Measurements from ENCODE around the gene BRMS1.

DNA sequence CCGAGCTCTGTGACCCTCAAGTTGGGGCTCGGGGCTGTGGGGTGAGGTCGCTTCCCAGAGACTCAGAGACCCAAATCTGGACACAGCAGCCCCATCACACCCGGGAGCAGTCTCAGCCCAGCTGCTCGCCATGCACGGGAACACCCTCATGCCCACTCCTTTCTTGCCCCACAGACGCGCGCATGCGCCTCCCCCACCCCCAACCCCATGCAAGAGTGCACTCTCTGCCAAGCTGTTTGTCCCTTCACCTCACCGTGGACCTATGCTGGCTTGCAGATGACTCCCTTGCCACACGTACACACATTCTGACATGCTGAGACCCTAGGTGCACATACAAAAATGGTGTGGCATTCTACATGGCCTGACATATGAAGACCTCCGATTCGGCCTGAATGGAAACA lies 27.6 kb downstream of the BRMS1 start:
- TF ChIP-seq, protein P1, sequence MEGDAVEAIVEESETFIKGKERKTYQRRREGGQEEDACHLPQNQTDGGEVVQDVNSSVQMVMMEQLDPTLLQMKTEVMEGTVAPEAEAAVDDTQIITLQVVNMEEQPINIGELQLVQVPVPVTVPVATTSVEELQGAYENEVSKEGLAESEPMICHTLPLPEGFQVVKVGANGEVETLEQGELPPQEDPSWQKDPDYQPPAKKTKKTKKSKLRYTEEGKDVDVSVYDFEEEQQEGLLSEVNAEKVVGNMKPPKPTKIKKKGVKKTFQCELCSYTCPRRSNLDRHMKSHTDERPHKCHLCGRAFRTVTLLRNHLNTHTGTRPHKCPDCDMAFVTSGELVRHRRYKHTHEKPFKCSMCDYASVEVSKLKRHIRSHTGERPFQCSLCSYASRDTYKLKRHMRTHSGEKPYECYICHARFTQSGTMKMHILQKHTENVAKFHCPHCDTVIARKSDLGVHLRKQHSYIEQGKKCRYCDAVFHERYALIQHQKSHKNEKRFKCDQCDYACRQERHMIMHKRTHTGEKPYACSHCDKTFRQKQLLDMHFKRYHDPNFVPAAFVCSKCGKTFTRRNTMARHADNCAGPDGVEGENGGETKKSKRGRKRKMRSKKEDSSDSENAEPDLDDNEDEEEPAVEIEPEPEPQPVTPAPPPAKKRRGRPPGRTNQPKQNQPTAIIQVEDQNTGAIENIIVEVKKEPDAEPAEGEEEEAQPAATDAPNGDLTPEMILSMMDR (conservative IDR thresholded peaks at IDR 0.05; ENCODE audit: low read depth, low read length), result no peak
- TF ChIP-seq EZH2 (IDR thresholded peaks at IDR 0.05; ENCODE audit: low read length, unreplicated experiment), result no peak

Measured in PC-3 (cell line).